ENCODE results near the gene DDX39B.
A peak's percentile ranks its signal among the peaks of the same experiment; 100 is the strongest.

The DDX39B gene

DNA sequence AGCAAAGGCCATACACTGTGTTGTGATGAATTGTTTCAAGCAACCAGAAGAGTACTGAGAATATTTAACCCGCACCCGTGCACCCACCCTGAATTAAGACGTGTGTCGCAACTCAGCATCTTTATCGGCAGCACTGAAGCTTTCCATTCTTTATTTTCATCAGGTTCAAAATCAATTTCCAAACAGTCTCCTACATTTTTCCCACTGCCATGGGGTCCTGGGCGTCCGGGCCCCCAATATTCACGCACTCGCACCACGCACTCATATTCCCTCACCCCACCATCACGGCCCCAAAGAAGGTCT lies 38.6 kb upstream of the DDX39B start:
- Histone ChIP-seq H3K4me3 (replicated peaks; ENCODE audit: low read depth, low read length) (peak overlapping the region; percentile 69), H3K27me3 (replicated peaks; ENCODE audit: control insufficient read depth, insufficient read depth, low read length) (no peaks in the 10 kb centered on the region), H3K36me3 (ENCODE audit: control insufficient read depth, insufficient read depth, low read length) (peaks cover 11% of the 10 kb centered on the region)
- DNase-seq (ENCODE audit: extremely low read depth, insufficient read length) = no peak
- TF ChIP-seq, protein P1, sequence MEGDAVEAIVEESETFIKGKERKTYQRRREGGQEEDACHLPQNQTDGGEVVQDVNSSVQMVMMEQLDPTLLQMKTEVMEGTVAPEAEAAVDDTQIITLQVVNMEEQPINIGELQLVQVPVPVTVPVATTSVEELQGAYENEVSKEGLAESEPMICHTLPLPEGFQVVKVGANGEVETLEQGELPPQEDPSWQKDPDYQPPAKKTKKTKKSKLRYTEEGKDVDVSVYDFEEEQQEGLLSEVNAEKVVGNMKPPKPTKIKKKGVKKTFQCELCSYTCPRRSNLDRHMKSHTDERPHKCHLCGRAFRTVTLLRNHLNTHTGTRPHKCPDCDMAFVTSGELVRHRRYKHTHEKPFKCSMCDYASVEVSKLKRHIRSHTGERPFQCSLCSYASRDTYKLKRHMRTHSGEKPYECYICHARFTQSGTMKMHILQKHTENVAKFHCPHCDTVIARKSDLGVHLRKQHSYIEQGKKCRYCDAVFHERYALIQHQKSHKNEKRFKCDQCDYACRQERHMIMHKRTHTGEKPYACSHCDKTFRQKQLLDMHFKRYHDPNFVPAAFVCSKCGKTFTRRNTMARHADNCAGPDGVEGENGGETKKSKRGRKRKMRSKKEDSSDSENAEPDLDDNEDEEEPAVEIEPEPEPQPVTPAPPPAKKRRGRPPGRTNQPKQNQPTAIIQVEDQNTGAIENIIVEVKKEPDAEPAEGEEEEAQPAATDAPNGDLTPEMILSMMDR (IDR thresholded peaks at IDR 0.05; ENCODE audit: insufficient read depth, low read length, poor library complexity, severe bottlenecking) = no peak

- TF ChIP-seq, protein P1 (IDR thresholded peaks at IDR 0.05; ENCODE audit: insufficient read depth, low read length, poor library complexity, severe bottlenecking) = no peak
- Histone ChIP-seq H3K4me3 (replicated peaks; ENCODE audit: low read depth, low read length) (peak overlapping the region; percentile 69), H3K27me3 (replicated peaks; ENCODE audit: control insufficient read depth, insufficient read depth, low read length) (no peaks in the 10 kb centered on the region), H3K36me3 (ENCODE audit: control insufficient read depth, insufficient read depth, low read length) (peaks cover 11% of the 10 kb centered on the region)
- DNase-seq (ENCODE audit: extremely low read depth, insufficient read length) = no peak
Observed at GRCh38 chr6:31579546-31580437, 38.0 kb upstream of the DDX39B start.

DNA sequence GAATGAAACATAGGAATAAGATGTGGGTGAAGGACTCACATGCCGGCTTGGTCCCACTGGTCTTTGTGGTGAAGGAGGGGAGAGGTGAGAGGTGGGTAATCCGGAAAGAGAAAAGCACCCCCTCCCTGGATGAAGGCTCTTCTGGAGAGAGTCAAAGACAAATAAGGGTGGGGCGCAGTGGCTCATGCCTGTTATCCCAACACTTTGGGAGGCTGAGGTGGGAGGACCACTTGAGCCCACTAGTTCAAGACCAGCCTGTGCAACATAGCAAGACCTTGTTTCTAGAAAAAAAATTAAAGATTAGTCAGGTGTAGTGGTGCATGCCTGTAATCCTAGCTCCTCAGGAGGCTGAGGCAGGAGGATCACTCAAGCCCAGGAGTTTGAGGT lies 37.3 kb upstream of the DDX39B start:
- TF ChIP-seq, protein P1 (IDR thresholded peaks at IDR 0.05; ENCODE audit: insufficient read depth, low read length, poor library complexity, severe bottlenecking) = no peak
- Histone ChIP-seq H3K36me3 (ENCODE audit: control insufficient read depth, insufficient read depth, low read length) (peaks cover 11% of the 10 kb centered on the region), H3K27me3 (replicated peaks; ENCODE audit: control insufficient read depth, insufficient read depth, low read length) (no peaks in the 10 kb centered on the region), H3K4me3 (replicated peaks; ENCODE audit: low read depth, low read length) (peak overlapping the region; percentile 90)
- no peak for DNase-seq (ENCODE audit: extremely low read depth, insufficient read length)

DNA sequence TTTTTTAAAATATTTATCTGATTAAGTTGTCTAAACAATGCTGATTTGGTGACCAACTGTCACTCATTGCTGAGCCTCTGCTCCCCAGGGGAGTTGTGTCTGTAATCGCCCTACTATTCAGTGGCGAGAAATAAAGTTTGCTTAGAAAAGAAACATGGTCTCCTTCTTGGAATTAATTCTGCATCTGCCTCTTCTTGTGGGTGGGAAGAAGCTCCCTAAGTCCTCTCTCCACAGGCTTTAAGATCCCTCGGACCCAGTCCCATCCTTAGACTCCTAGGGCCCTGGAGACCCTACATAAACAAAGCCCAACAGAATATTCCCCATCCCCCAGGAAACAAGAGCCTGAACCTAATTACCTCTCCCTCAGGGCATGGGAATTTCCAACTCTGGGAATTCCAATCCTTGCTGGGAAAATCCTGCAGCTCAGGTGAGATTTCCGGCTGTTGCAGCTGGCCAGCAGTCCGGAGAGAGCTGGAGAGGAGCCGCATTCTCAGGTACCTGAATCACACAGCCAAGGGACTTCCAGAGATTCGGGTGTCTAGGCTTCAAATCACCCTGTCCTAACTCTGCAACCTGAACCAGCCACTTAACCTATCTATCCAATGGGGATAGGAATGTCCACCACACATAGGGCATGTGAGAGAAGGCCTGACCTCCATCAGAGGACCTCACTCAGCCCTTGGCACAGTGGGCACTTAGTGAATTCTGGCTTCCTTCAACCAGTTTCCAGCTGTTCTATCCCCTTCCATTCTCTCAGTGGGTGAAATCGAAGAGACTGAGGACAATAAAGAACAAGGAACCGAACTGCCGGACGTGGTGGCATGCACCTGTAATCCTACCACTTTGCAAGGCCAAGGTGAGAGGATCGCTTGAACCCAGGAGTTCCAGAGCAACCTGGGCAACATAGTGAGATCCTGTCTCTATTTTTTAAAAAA lies 36.6 kb upstream of the DDX39B start:
- H3K36me3 ChIP-seq (ENCODE audit: control insufficient read depth, insufficient read depth, low read length) = peaks cover 11% of the 10 kb centered on the region
- DNase-seq (ENCODE audit: extremely low read depth, insufficient read length) = no peak
- H3K4me3 ChIP-seq (replicated peaks; ENCODE audit: low read depth, low read length) = peak overlapping the region; percentile 90
- TF ChIP-seq, protein P1 (IDR thresholded peaks at IDR 0.05; ENCODE audit: insufficient read depth, low read length, poor library complexity, severe bottlenecking) = no peak
- no peaks in the 10 kb centered on the region for H3K27me3 ChIP-seq (replicated peaks; ENCODE audit: control insufficient read depth, insufficient read depth, low read length)

DNA sequence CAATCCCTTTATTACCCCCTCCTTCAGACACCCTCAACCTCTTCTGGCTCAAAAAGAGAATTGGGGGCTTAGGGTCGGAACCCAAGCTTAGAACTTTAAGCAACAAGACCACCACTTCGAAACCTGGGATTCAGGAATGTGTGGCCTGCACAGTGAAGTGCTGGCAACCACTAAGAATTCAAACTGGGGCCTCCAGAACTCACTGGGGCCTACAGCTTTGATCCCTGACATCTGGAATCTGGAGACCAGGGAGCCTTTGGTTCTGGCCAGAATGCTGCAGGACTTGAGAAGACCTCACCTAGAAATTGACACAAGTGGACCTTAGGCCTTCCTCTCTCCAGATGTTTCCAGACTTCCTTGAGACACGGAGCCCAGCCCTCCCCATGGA lies 35.8 kb upstream of the DDX39B start:
- Histone ChIP-seq H3K27me3 (replicated peaks; ENCODE audit: control insufficient read depth, insufficient read depth, low read length) (no peaks in the 10 kb centered on the region), H3K4me3 (replicated peaks; ENCODE audit: low read depth, low read length) (peak overlapping the region; percentile 90), H3K36me3 (ENCODE audit: control insufficient read depth, insufficient read depth, low read length) (peaks cover 11% of the 10 kb centered on the region)
- TF ChIP-seq, protein P1 (IDR thresholded peaks at IDR 0.05; ENCODE audit: insufficient read depth, low read length, poor library complexity, severe bottlenecking) = no peak
- DNase-seq (ENCODE audit: extremely low read depth, insufficient read length) = no peak
